Endometrial microvascular endothelial cells (primary cell): ENCODE data around the gene DLX2. TPM values are rescaled to one million over a fixed set of nuclear protein-coding genes. Genes with fewer than 3 reads are reported as not detected.
"Not testable (repeated sequence)": the region's sequence is repeated elsewhere in the genome, so short reads cannot be mapped to it uniquely, and the experiment has no call there.

Experiments
- in situ Hi-C: cut with HindIII; loops from 2 replicates; pipeline ENCODE4 v1.10.0; 2017; ENCODE audit warnings: low sequenced_read_pairs, low pct_unique_long_range_greater_than_20kb; ENCODE audit errors: inconsistent ontology term
- total RNA-seq: library from RNA; depleted of rRNA; stranded (reverse); fragments of >200 nt; gene quantifications from one replicate; pipeline ENCODE4 v1.2.3, GENCODE V29; 2015; ENCODE audit errors: inconsistent ontology term

Gene DLX2
- total RNA-seq, 1 donor from 2014 or later, result not detected

DNA sequence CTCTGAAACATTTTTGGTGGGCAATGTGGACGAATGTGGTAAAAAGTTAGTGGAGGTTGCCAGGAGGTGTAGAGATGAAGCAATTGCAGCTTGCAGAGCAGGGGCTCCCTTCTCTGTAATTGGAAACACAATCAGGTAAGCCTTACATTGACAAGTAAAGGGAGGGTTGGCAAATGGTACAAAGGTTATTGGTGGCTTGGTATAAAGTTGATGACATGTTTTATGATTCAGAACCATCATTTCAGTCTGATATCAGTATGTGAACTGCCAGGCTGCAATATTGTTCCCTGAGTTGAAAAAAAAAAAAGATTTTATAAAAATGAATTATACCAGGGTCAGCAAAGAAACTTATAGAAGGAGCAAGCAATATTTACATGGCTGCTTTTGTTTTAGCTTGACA lies 31.8 kb downstream of the DLX2 start:
- in situ Hi-C loops, result no loop called here

- in situ Hi-C loops, result not testable (repeated sequence)
These were observed 34.8 kb downstream of the DLX2 start for GRCh38 chr2:172067905-172068304.

DNA sequence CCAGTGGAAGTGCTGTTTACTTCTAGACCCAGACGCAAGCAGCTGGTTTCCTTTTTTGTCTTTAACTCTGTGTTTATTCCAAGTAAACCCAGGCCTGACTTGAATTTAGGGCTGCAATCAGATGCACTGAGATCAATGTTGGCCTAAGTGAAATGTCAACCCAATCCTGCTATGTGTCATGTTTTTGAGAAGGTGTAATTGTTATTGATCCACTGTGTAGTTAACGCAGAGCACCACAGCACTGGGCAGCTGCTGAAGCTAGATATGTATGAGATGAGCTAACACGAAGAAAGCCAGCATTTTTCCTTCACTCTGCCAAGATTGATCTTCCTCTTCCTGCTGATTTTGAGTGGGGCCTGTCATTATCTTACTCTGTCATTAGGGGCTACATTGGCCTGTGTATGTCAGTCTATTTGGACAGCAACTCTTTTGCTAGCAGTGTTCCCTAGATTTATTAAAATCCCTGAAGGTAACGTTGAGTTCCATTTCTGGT lies 36.3 kb downstream of the DLX2 start:
- in situ Hi-C loops, result no loop called here

GRCh38 chr2:172065111-172065510 lies 37.6 kb downstream of the DLX2 start:
- in situ Hi-C loops, result no loop called here

GRCh38 chr2:172063446-172063845 lies 39.3 kb downstream of the DLX2 start:
- in situ Hi-C loops, result no loop called here

GRCh38 chr2:172062402-172063004 lies 40.2 kb downstream of the DLX2 start:
- in situ Hi-C loops, result no loop called here

DNA sequence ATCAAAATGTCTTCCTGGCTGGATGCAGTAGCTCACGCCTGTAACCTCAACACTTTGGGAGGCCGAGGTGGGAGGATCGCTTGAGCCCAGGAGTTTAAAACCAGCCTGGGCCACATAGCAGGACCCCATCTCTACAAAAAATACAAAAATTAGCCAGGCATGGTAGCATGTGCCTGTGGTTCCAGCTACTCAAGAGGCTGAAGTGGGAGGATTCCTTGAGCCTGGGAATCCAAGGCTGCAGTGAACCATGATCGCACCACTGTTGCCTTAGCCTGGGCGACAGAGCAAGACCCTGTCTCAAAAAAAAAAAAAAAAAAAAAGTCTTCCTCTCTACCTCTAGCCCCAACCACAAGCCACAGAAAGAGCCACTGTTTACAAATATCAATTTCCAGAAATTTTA lies 42.6 kb downstream of the DLX2 start:
- in situ Hi-C loops, result not testable (repeated sequence)

DNA sequence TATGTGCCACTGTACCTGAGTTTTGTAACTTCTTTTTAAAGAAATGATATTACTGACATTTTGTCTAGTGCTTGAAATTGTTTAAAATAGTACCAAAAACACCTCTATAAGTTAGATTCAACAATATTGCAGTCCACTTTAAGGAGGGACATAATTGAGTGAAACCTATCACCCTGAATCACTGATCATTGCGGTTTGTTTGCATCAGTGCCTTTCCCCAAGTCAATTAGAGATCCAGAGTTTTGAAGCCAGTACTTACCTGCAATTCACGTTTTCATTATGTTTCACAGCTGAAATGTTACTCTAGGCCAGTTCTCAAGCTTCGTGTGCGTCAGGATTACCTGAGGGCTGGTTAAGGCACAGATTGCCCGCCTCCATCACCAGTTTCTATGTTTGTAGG lies 44.0 kb downstream of the DLX2 start:
- in situ Hi-C loops, result no loop called here

GRCh38 chr2:172056293-172056692 lies 46.4 kb downstream of the DLX2 start:
- in situ Hi-C loops, result no loop called here

DNA sequence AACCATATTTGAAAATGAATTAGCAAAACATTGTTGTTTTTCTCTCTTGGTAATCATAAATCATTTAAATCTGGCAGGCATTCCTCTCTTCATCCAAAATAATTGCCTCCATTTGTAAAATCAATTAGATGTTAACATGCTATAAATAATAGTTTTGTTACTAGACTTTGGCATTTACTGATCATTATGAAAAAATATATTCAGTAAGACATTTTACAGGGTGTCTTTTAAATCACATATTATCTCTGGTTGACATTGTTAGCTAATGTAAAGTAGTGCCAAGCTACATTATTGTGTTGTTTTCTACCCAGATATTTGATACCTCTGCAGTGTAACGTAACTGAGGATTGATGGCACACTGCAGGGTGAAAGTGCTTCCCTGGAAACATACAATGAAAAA lies 49.2 kb downstream of the DLX2 start:
- in situ Hi-C loops, result no loop called here

DNA sequence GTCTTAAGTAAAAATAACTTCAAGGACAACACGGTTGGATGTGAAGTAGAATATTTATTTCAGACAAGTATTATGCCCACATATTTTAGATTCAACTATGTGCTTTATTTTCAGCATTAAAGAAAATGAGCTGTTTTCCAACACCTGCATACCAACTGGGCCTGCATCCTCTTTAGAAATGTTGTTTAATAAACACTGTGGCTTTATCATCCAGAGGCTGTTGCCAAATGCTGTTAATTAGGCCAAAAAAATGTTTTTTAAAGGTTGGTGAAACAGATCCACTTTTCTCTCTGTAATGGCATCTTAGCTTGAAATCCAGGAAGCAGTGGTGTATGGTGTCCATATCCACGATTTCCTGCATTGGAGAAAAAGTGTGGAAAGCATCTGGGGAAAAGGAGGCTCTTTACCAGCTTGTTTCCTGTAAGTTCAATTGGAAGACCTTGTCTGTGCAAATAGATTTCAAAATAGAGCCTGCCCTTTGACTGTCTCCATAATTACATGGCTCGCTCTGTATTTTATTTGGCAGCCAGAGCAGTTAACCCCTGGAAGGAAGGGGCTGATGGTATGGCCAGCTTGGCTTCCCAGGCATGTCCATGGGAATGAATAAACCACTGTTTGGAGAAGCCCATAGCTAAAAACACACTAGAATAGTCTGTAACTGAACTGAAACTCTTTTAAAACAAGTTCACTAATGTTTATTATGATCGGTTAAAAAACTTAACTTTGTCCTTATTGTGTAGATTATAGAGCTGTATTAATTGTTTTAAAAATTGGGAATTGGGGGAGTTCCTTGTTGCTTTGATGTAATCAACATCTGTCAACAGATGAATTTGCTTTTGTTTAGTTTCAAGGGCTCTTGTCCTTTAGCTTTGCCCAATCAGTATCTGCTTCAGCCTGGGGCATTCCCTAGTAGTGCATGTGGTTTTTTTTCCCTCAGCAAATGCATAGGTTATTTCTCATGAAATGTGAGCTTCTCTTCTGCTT lies 50.4 kb downstream of the DLX2 start:
- in situ Hi-C loops, result no loop called here

GRCh38 chr2:172050479-172051125 lies 52.1 kb downstream of the DLX2 start:
- in situ Hi-C loops, result no loop called here

DNA sequence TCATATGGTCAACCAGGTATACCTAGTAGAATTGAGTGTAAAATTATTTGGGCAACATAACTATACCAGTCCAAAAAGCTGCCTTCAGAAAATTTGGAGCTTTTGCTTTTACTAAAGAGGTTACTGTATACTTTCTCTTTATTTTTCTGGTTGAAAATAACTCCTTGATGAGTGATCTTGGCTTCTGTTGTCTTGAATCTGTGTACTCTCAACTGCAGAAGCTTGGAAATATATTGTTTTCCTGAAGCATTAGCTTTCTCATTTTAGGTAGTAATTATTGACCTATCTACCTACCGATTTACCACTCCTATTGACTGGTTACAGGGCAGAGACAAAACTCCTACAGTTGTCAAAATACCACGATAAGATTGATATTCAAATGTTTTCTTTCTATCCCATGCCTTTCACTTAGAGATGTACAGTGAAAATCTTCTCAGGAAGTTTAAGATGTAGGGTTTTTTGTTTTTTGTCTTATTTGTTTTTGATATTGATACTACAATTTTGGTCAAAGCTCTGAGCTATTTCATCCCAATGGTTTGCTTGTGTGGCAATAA lies 53.1 kb downstream of the DLX2 start:
- in situ Hi-C loops, result no loop called here

Other genes with a start within 250 kb of the DLX2 start
- 26.5 TPM for gene SLC25A12, start 208.7 kb downstream of the DLX2 start, total RNA-seq
- 60.4 TPM for gene HAT1, start 180.4 kb downstream of the DLX2 start, total RNA-seq
- 3.4 TPM for gene METAP1D, start 102.9 kb downstream of the DLX2 start, total RNA-seq
- not detected for gene DLX1, start 17.4 kb downstream of the DLX2 start, total RNA-seq